GM12873 (cell line): Measurements from ENCODE around the gene ITGB7.

Source experiments
- TF ChIP-seq, protein P1 (sequence below): IDR thresholded peaks from 2 replicates; pipeline ENCODE4 v1.5.1; 2012; ENCODE audit warnings: low read depth, mild to moderate bottlenecking, moderate library complexity, low read length, control low read depth; ENCODE audit not compliant: insufficient read depth; ENCODE audit errors: missing control alignments

ITGB7 gene

DNA sequence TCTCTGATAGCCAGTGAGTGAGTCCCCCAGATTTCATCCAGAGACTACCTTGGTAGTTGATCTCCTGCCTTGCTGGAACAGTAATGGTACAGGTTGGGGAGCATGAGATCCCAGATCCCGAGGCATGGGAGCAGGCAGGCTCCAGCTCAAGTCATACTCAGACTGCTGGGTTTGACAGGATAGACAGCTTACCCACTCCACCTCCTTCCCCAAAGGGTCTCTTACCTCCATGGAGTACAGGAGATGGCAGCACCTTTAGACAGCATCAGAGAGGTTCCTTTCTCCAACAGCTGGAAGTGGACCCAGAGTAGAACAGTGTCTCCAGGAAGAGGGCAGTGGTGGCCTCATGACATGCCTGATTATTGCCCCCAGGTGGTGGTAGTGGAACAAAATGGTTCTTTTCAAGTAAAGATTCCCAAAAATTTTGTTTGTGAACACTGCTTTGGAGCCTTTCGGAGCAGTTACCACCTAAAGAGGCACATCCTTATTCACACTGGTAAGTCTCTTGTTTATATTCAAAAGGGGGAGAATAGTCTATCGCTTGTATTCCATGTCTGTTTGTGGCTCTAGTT lies 21.4 kb downstream of the ITGB7 start:
- TF ChIP-seq, protein P1, sequence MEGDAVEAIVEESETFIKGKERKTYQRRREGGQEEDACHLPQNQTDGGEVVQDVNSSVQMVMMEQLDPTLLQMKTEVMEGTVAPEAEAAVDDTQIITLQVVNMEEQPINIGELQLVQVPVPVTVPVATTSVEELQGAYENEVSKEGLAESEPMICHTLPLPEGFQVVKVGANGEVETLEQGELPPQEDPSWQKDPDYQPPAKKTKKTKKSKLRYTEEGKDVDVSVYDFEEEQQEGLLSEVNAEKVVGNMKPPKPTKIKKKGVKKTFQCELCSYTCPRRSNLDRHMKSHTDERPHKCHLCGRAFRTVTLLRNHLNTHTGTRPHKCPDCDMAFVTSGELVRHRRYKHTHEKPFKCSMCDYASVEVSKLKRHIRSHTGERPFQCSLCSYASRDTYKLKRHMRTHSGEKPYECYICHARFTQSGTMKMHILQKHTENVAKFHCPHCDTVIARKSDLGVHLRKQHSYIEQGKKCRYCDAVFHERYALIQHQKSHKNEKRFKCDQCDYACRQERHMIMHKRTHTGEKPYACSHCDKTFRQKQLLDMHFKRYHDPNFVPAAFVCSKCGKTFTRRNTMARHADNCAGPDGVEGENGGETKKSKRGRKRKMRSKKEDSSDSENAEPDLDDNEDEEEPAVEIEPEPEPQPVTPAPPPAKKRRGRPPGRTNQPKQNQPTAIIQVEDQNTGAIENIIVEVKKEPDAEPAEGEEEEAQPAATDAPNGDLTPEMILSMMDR: no peak

DNA sequence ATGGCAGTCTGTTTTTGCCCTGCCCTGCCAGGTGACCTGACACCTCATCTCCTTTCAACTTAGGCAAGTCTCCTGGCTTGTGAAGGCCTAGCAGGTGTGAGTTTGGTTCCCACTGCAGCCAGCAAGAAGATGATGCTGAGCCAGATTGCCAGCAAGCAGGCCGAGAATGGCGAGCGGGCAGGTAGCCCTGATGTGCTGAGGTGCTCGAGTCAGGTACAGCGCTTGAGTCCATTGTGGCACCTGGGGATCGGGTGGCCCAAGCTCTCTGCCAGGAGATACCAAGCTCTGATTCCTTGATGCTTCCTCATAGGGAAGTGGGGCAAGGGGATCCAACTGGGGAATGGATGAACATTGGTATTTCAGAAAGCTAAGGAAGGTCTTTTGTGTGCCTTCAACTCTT lies 22.2 kb downstream of the ITGB7 start:
- TF ChIP-seq, protein P1: no peak

DNA sequence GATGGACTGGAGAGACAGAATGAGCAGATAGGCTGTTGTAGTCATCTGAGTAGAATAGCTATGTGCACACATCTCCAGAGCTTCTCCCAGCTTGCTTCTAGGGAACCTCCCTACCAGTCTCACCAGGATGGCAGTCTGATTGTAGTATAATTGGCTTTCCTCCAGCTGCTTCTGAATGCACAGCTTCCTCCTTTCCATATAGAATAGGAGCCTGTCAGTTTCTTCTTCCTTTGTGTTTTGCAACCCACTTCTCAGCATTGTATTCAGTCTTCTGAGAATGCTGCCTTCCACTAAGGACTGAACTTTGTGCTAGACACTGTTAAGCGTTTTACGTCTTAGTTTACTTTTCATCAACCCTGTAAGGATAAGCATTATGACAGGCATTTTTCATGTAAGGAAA lies 24.1 kb downstream of the ITGB7 start:
- TF ChIP-seq, protein P1: no peak

DNA sequence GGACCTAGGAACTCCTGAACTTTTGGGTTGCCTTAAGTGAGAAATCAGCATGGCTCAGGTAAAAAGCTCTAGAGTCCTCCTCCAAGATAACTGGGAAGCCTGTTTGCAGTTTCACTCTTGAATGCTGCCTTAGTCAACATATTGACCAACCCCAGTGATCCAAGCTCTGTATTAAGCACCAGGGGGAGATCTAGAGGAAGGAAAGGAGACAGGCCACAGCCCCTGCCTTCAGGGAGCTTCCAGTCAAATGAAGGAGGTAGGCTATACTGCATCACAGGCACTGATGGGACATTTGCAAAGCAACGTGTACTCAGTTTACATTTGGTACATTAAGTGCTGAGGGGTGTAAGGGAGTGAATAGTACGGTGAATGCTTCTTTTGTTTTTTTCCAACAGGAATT lies 25.1 kb downstream of the ITGB7 start:
- TF ChIP-seq, protein P1: no peak

DNA sequence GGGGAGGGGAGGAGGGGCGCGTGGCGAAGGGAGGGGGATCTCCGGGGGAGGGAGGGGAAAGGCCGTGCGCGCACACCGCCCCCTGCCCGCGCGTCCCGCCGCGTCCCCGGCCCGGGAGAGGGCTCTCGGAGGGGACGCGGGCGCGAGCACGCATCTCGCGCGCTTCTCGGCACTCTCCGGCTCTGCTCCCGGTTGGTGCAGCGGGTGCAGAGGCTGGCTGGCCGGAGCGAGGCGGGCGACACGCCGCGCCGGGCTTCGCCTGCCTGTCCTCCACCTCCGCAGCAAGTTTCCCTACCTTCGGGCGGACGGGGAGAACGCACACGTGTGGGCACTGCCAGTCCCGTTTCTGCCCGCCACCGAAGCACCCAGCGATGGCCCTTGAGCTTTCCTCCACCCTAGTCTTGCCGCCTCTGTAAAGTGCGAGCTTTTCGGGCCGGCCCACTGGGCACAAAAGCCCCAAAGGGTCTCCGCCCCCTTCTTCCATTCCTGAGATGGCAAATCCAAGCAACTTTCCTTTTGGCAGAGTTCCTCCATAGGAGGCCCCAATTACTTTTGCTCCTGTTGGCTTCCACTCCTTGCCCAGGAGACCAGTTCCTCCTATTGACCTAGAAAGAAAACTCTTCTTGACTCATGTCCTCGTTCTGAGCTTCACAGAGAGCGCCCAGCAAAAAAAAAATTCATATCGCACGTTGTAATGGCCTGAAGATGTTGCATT lies 26.0 kb downstream of the ITGB7 start:
- TF ChIP-seq, protein P1: no peak

DNA sequence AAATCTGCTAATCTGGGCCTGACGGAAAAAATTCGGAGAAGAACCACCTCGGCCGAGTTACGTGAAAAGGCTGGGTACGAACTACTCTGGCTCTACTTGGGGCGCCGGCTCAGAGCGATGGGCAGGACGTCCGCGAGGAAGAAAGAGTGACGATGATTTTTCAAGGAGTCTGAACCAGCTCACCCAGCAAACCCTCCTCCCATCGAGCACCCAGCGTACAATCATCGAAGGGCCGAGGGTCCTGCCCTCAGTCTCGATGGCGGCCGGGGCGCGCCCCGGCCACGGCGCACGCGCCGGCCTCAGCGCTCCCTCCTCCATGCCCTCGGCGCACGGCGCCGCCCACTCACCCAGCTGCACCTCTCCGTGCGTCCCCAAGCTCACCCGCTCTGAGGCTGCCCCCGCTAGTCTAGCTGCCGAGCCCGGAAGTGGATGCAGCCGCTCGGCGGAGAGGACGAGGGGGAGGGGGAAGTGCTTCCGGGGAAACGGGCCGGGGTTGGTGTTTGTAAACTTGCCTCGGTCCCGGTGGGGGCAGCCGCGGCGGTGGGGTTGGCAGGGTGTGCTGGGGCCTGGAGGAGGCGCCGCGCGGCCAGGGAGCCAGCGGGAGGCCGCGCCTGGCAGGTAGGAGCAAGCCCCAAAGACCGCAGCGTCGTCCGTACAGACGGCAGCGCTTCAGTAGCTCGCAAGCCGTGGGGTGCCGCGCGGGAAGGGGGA lies 26.7 kb downstream of the ITGB7 start, which contains the start of the genes CSAD and ZNF740:
TSS of gene CSAD (minus strand) at position 706 of the 711 bp plus-strand sequence. CDS start 7,455 bp downstream, outside the sequence.
TSS of gene ZNF740 (plus strand) at position 503 of the 711 bp plus-strand sequence. CDS start 1,262 bp downstream, outside the sequence.
- TF ChIP-seq, protein P1: no peak

DNA sequence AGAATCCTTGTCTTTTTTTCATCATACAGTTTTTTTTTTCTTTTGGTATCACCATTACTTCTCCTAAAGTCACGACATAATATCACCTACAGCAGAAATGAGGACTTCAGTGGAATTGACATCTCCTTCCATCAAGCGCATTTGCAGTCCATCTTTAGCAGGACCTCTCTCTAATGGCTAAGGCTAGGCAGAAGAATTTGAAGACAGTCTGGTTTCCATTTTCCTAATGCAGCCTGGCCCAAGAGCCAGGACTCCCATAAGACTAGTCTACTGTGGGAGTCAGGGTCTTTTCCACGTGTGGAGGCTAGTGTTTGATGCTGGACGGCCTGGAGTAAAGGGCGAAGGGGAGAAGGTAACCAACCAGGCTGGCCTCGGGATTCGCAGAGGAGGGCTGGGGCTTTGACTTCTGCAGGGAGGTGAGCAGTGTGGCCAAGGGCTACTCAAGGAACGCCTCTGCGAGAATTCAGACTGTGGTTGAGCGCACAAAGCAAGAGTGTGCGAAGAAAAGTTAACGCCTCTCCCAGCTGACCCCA lies 27.3 kb downstream of the ITGB7 start:
- TF ChIP-seq, protein P1: no peak
